GM23338 (cell line): Measurements from ENCODE around the gene NLGN1. TPM values are rescaled to one million over a fixed set of nuclear protein-coding genes. Genes with fewer than 3 reads are reported as not detected.
A peak's percentile ranks its signal among the peaks of the same experiment; 100 is the strongest.

Source experiments
- ATAC-seq: fragments of 200-7000 bp; cut with Tn5 transposase; 3 replicates; pipeline ENCODE4 v1.9.1; 2020
- DNase-seq: peaks from one replicate; pipeline ENCODE4 v3.0.0-alpha.2; 2015; ENCODE audit warnings: low spot score
- H2AFZ ChIP-seq: fragments of 200-600 bp; sonication (generic); 2 replicates; pipeline ENCODE4 v1.8.0; 2016; ENCODE audit warnings: antibody characterized with exemption, mild to moderate bottlenecking, moderate library complexity
- H3F3A ChIP-seq: fragments of 200-600 bp; sonication (generic); replicated peaks from 2 replicates; pipeline ENCODE4 v1.8.0; 2017; ENCODE audit warnings: antibody characterized with exemption, mixed run types, low read depth
- H3K27ac ChIP-seq: fragments of 200-600 bp; sonication (generic); 2 replicates; pipeline ENCODE4 v1.6.1; 2016; ENCODE audit warnings: low read depth
- H3K27me3 ChIP-seq: fragments of 200-600 bp; sonication (generic); 2 replicates; pipeline ENCODE4 v1.8.0; 2016; ENCODE audit warnings: mild to moderate bottlenecking, mixed run types, moderate library complexity; ENCODE audit not compliant: insufficient read depth
- H3K36me3 ChIP-seq: fragments of 200-600 bp; sonication (generic); 2 replicates; pipeline ENCODE4 v1.8.0; 2016; ENCODE audit warnings: mild to moderate bottlenecking; ENCODE audit not compliant: insufficient read depth
- H3K4me1 ChIP-seq: fragments of 200-600 bp; sonication (generic); 2 replicates; pipeline ENCODE4 v1.8.0; 2016; ENCODE audit warnings: mild to moderate bottlenecking, moderate library complexity; ENCODE audit not compliant: insufficient read depth
- H3K4me2 ChIP-seq: fragments of 200-600 bp; sonication (generic); 2 replicates; pipeline ENCODE4 v1.7.1; 2017; ENCODE audit warnings: mixed run types
- H3K4me3 ChIP-seq: fragments of 200-600 bp; sonication (generic); 2 replicates; pipeline ENCODE4 v1.6.1; 2016; ENCODE audit warnings: mixed run types
- H3K79me2 ChIP-seq: fragments of 200-600 bp; sonication (generic); replicated peaks from 2 replicates; pipeline ENCODE4 v1.8.0; 2017; ENCODE audit warnings: mild to moderate bottlenecking; ENCODE audit not compliant: insufficient read depth
- H3K9me2 ChIP-seq: fragments of 200-600 bp; sonication (generic); 2 replicates; pipeline ENCODE4 v1.8.0; 2017; ENCODE audit not compliant: insufficient read depth
- H4K20me1 ChIP-seq: fragments of 200-600 bp; sonication (generic); replicated peaks from 2 replicates; pipeline ENCODE4 v1.8.0; 2017; ENCODE audit warnings: mild to moderate bottlenecking; ENCODE audit not compliant: insufficient read depth
- H3K27ac Mint-ChIP-seq: 2 replicates; pipeline ENCODE4 v1.8.0; 2020; ENCODE audit warnings: inconsistent platforms, mild to moderate bottlenecking, moderate library complexity, mixed read lengths
- H3K27me3 Mint-ChIP-seq: 3 replicates; pipeline ENCODE4 v1.8.0; 2022; ENCODE audit warnings: low read depth, mild to moderate bottlenecking, moderate library complexity, mixed read lengths, inconsistent platforms; ENCODE audit not compliant: insufficient read depth, poor library complexity
- H3K36me3 Mint-ChIP-seq: 3 replicates; pipeline ENCODE4 v1.8.0; 2021; ENCODE audit warnings: low read depth, mild to moderate bottlenecking, inconsistent platforms, moderate library complexity, mixed read lengths
- H3K4me1 Mint-ChIP-seq: 3 replicates; pipeline ENCODE4 v1.8.0; 2020; ENCODE audit warnings: mild to moderate bottlenecking, inconsistent platforms, mixed read lengths
- H3K4me3 Mint-ChIP-seq: 3 replicates; pipeline ENCODE4 v1.8.0; 2021; ENCODE audit warnings: moderate library complexity, mild to moderate bottlenecking, inconsistent platforms, mixed read lengths
- H3K9me3 Mint-ChIP-seq: 3 replicates; pipeline ENCODE4 v1.8.0; 2020; ENCODE audit warnings: moderate library complexity, mild to moderate bottlenecking, inconsistent platforms, mixed read lengths
- CREB1 ChIP-seq: fragments of 250-450 bp; sonication (Bioruptor Pico); IDR thresholded peaks from 2 replicates; pipeline ENCODE4 v1.5.0; 2020; ENCODE audit warnings: low read depth, mild to moderate bottlenecking, moderate library complexity
- EZH2 ChIP-seq: fragments of 200-600 bp; sonication (generic); IDR thresholded peaks from one replicate; pipeline ENCODE4 v1.8.0; 2017; ENCODE audit warnings: antibody characterized with exemption, mild to moderate bottlenecking, low read depth; ENCODE audit not compliant: unreplicated experiment
- EZH2phosphoT487 ChIP-seq: fragments of 200-600 bp; sonication (generic); IDR thresholded peaks from one replicate; pipeline ENCODE4 v1.8.1; 2018; ENCODE audit warnings: antibody characterized with exemption; ENCODE audit not compliant: unreplicated experiment
- JUNB ChIP-seq: IDR thresholded peaks from one replicate; pipeline ENCODE4 v1.6.1; 2016; ENCODE audit warnings: antibody characterized with exemption; ENCODE audit not compliant: unreplicated experiment
- NANOG ChIP-seq: IDR thresholded peaks from 2 replicates; pipeline ENCODE4 v1.6.1; 2016; ENCODE audit warnings: antibody characterized with exemption, borderline replicate concordance
- POLR2AphosphoS5 ChIP-seq: IDR thresholded peaks from 2 replicates; pipeline ENCODE4 v1.6.1; 2016; ENCODE audit warnings: antibody characterized with exemption, low read depth
- REST ChIP-seq: IDR thresholded peaks from one replicate; pipeline ENCODE4 v1.6.1; 2018; ENCODE audit warnings: antibody characterized with exemption; ENCODE audit not compliant: unreplicated experiment
- STAT1 ChIP-seq: IDR thresholded peaks from one replicate; pipeline ENCODE4 v1.6.1; 2016; ENCODE audit warnings: antibody characterized with exemption; ENCODE audit not compliant: unreplicated experiment
- ZNF114 ChIP-seq: fragments of 250-450 bp; sonication (Bioruptor Pico); IDR thresholded peaks from 2 replicates; pipeline ENCODE4 v1.5.0; 2020; ENCODE audit warnings: mild to moderate bottlenecking, moderate library complexity
- ZNF331 ChIP-seq: fragments of 250-450 bp; sonication (Bioruptor Pico); IDR thresholded peaks from 2 replicates; pipeline ENCODE4 v1.5.0; 2020; ENCODE audit warnings: low read depth, mild to moderate bottlenecking, moderate library complexity
- ZNF462 ChIP-seq: fragments of 250-450 bp; sonication (Bioruptor Pico); IDR thresholded peaks from 2 replicates; pipeline ENCODE4 v1.5.0; 2020; ENCODE audit warnings: mild to moderate bottlenecking, moderate library complexity
- polyA plus RNA-seq: library from polyadenylated mRNA; unstranded; fragments of >200 nt; fragmentation: Nextera tagmentation; extraction: Ambion mirVana; gene quantifications from 2 replicates; pipeline ENCODE4 v1.2.1, GENCODE V29; 2016
- total RNA-seq: library from RNA; depleted of rRNA; stranded (reverse); fragments of >200 nt; shearing (Covaris generic); gene quantifications from 2 replicates; pipeline ENCODE4 v1.2.3, GENCODE V29; 2014
- TF ChIP-seq, protein P1 (sequence below): IDR thresholded peaks from 2 replicates; pipeline ENCODE4 v1.6.1; 2016; ENCODE audit warnings: antibody characterized with exemption
- TF ChIP-seq, protein P2 (sequence below), 2 experiments: fragments of 200-600 bp in 1 of 2; sonication (generic) in 1 of 2; conservative IDR thresholded peaks; 2 replicates each; pipeline versions ENCODE4 v1.5.1 to v1.6.1; 2016 to 2017; ENCODE audit warnings: antibody characterized with exemption in 2 of 2, low read depth in 2 of 2, mild to moderate bottlenecking in 2 of 2, moderate library complexity in 1 of 2

NLGN1 gene
- total and polyA plus RNA-seq, 2 experiments from 2014 or later: 6.5 to 18.6 TPM

- Histone ChIP-seq H3K9me2 (no peaks in the 10 kb centered on the region), H2AFZ (no peak overlapping the region), H3K4me1 (no peaks in the 10 kb centered on the region), H3K4me2 (no peak overlapping the region), H3K79me2 (no peaks in the 10 kb centered on the region), H3K4me3 (no peak overlapping the region), H3K27me3 (no peaks in the 10 kb centered on the region), H3K27ac (no peak overlapping the region), H4K20me1 (no peaks in the 10 kb centered on the region), H3F3A (no peaks in the 10 kb centered on the region), H3K36me3 (no peaks in the 10 kb centered on the region)
- Mint-ChIP-seq H3K27me3 (peaks cover 2% of the 10 kb centered on the region), H3K36me3 (no peaks in the 10 kb centered on the region), H3K9me3 (no peaks in the 10 kb centered on the region; the same call in 2 of the 3 replicates), H3K27ac (peak overlapping the region; percentile 69; the same call in 1 of the 2 replicates), H3K4me3 (no peak overlapping the region), H3K4me1 (peaks cover 8% of the 10 kb centered on the region; the same call in 2 of the 3 replicates)
- TF ChIP-seq, protein P1, sequence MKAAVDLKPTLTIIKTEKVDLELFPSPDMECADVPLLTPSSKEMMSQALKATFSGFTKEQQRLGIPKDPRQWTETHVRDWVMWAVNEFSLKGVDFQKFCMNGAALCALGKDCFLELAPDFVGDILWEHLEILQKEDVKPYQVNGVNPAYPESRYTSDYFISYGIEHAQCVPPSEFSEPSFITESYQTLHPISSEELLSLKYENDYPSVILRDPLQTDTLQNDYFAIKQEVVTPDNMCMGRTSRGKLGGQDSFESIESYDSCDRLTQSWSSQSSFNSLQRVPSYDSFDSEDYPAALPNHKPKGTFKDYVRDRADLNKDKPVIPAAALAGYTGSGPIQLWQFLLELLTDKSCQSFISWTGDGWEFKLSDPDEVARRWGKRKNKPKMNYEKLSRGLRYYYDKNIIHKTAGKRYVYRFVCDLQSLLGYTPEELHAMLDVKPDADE: no peak
- TF ChIP-seq EZH2 (no peak), ZNF462 (CRISPR knock-in tag) (no peak), JUNB (no peak), POLR2AphosphoS5 (no peak), REST (no peak), STAT1 (no peak), CREB1 (CRISPR knock-in tag) (no peak), ZNF331 (CRISPR knock-in tag) (no peak), EZH2phosphoT487 (no peak), NANOG (no peak), ZNF114 (no peak)
- TF ChIP-seq, protein P2, sequence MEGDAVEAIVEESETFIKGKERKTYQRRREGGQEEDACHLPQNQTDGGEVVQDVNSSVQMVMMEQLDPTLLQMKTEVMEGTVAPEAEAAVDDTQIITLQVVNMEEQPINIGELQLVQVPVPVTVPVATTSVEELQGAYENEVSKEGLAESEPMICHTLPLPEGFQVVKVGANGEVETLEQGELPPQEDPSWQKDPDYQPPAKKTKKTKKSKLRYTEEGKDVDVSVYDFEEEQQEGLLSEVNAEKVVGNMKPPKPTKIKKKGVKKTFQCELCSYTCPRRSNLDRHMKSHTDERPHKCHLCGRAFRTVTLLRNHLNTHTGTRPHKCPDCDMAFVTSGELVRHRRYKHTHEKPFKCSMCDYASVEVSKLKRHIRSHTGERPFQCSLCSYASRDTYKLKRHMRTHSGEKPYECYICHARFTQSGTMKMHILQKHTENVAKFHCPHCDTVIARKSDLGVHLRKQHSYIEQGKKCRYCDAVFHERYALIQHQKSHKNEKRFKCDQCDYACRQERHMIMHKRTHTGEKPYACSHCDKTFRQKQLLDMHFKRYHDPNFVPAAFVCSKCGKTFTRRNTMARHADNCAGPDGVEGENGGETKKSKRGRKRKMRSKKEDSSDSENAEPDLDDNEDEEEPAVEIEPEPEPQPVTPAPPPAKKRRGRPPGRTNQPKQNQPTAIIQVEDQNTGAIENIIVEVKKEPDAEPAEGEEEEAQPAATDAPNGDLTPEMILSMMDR (conservative IDR thresholded peaks at IDR 0.05; ENCODE audit: low read depth in 2 of 2): no peak
- DNase-seq: no peak
- no peak; the same call in 2 of the 3 replicates for ATAC-seq
Observed at GRCh38 chr3:173711619-173712018, 314.1 kb downstream of the NLGN1 start.
